HepG2 (cell line): Measurements from ENCODE around the gene ZNF684. TPM values are rescaled to one million over a fixed set of nuclear protein-coding genes. Genes with fewer than 3 reads are reported as not detected.

Experiments
- BCL6 ChIP-seq: IDR thresholded peaks from 2 replicates; pipeline ENCODE4 v1.6.1; 2016; ENCODE audit warnings: missing genetic modification reagents, missing compliant biosample characterization
- DNMT1 ChIP-seq: sonication (generic); formaldehyde crosslinking; IDR thresholded peaks from 2 replicates; pipeline ENCODE4 v1.5.1; 2020; ENCODE audit warnings: mild to moderate bottlenecking, missing genetic modification reagents
- HDAC6 ChIP-seq: fragments of 200-600 bp; sonication (generic); IDR thresholded peaks from 2 replicates; pipeline ENCODE4 v1.7.0; 2017; ENCODE audit warnings: mild to moderate bottlenecking, antibody characterized with exemption, low read length, low read depth
- NR1H2 ChIP-seq: sonication (generic); formaldehyde crosslinking; IDR thresholded peaks from 2 replicates; pipeline ENCODE4 v1.8.1; 2022; ENCODE audit warnings: low read depth, missing genetic modification reagents, borderline replicate concordance
- NR2F1 ChIP-seq, 2 experiments: fragments of 450-650 bp in 1 of 2; formaldehyde crosslinking in 1 of 2; IDR thresholded peaks; 2 replicates each; pipeline versions ENCODE4 v1.5.0 to v1.6.1; 2016 to 2020; ENCODE audit warnings: mild to moderate bottlenecking in 1 of 2, missing compliant biosample characterization in 1 of 2, missing genetic modification reagents in 1 of 2, moderate library complexity in 1 of 2
- POGZ ChIP-seq: sonication (generic); formaldehyde crosslinking; IDR thresholded peaks from 2 replicates; pipeline ENCODE4 v1.4.0; 2020; ENCODE audit warnings: mild to moderate bottlenecking, missing genetic modification reagents
- RCOR2 ChIP-seq: IDR thresholded peaks from 2 replicates; pipeline ENCODE4 v1.6.1; 2016; ENCODE audit warnings: missing biosample characterization, missing genetic modification reagents
- XRCC5 ChIP-seq: fragments of 200-400 bp; formaldehyde crosslinking; optimal IDR thresholded peaks from 2 replicates; pipeline ENCODE3; 2017; ENCODE audit warnings: mild to moderate bottlenecking, low read length
- ZNF205 ChIP-seq: IDR thresholded peaks from 2 replicates; pipeline ENCODE4 v1.6.1; 2018; ENCODE audit warnings: missing biosample characterization, missing genetic modification reagents
- ZNF441 ChIP-seq: sonication (generic); formaldehyde crosslinking; IDR thresholded peaks from 2 replicates; pipeline ENCODE4 v1.7.0; 2021; ENCODE audit warnings: missing genetic modification reagents, borderline replicate concordance
- polyA plus RNA-seq, 8 experiments: library from polyadenylated mRNA; depleted of rRNA in 3 of 8; stranded (reverse) in 7 of 8; unstranded in 1 of 8; fragments of >200 nt; fragmentation: Illumina TruSeq in 4 of 8; extraction: Trizol in 4 of 8; gene quantifications; 2 replicates each; pipeline versions ENCODE4 v1.2.1 to v1.2.3, GENCODE V29; 2011 to 2016; ENCODE audit warnings: low read depth in 4 of 8, missing spikeins in 1 of 8, mixed read lengths in 1 of 8; ENCODE audit not compliant: insufficient read depth in 1 of 8
- total RNA-seq, 5 experiments: library from RNA; depleted of rRNA; stranded (reverse); fragments of >200 nt; fragmentation: Illumina TruSeq; extraction: Trizol; gene quantifications; 2 replicates each; pipeline ENCODE4 v1.2.3, GENCODE V29; 2016; ENCODE audit warnings: low read depth in 1 of 5
- TF ChIP-seq, protein P1 (sequence below): sonication (generic); formaldehyde crosslinking; IDR thresholded peaks from 2 replicates; pipeline ENCODE4 v1.4.0; 2020; ENCODE audit warnings: missing genetic modification reagents, borderline replicate concordance
- TF ChIP-seq, protein P2 (sequence below): sonication (generic); formaldehyde crosslinking; IDR thresholded peaks from 2 replicates; pipeline ENCODE4 v1.4.0; 2020; ENCODE audit warnings: missing genetic modification reagents, mild to moderate bottlenecking, borderline replicate concordance
- TF ChIP-seq, protein P3 (sequence below): sonication (generic); formaldehyde crosslinking; IDR thresholded peaks from 2 replicates; pipeline ENCODE4 v1.4.0; 2020; ENCODE audit warnings: missing genetic modification reagents, mild to moderate bottlenecking, borderline replicate concordance
- TF ChIP-seq, protein P4 (sequence below): sonication (generic); formaldehyde crosslinking; IDR thresholded peaks from 2 replicates; pipeline ENCODE4 v1.8.1; 2023; ENCODE audit warnings: missing genetic modification reagents, inconsistent platforms, borderline replicate concordance
- TF ChIP-seq, protein P5 (sequence below): sonication (generic); formaldehyde crosslinking; IDR thresholded peaks from 2 replicates; pipeline ENCODE4 v1.4.0; 2020; ENCODE audit warnings: mild to moderate bottlenecking, missing genetic modification reagents, borderline replicate concordance

ZNF684 gene
- total and polyA plus RNA-seq, 2 of the 13 experiments (the other 11 are each of a cell fraction or from before 2014, with no cell fraction given): 6.5 to 15.2 TPM

DNA sequence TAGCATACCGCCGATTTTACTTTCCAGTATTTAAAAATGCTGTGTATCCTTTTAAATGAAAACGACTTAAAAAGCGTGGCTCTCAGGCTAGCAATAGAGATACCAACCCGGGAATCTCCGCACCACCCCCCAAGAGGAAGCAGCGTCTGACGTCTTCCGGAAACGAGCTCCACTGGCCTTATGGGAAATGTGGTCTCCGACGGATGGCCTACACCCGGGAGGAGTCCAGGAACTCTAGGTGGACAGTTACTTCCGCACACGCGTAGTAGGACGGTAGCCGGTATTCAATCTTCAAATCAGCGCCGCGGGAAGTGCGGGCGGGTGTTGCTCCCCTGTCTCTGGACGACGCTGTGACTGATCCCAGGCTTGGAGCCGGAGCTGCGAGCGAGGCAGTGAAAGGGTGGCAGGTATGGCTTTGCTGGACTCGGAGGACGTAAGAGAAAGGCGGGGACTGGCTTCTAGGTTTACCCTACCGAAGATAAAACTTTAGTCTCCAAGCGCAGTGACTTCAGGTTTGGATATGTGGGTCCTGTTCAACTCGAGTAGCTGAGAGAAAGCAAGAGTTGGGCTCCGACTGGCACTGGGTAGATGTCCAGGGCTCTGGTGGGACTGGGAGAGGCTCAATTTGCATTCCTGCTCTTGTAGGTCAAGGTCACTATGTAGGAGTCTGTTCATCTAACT, at the start of gene ZNF684 (continued):
- TF ChIP-seq, protein P1, sequence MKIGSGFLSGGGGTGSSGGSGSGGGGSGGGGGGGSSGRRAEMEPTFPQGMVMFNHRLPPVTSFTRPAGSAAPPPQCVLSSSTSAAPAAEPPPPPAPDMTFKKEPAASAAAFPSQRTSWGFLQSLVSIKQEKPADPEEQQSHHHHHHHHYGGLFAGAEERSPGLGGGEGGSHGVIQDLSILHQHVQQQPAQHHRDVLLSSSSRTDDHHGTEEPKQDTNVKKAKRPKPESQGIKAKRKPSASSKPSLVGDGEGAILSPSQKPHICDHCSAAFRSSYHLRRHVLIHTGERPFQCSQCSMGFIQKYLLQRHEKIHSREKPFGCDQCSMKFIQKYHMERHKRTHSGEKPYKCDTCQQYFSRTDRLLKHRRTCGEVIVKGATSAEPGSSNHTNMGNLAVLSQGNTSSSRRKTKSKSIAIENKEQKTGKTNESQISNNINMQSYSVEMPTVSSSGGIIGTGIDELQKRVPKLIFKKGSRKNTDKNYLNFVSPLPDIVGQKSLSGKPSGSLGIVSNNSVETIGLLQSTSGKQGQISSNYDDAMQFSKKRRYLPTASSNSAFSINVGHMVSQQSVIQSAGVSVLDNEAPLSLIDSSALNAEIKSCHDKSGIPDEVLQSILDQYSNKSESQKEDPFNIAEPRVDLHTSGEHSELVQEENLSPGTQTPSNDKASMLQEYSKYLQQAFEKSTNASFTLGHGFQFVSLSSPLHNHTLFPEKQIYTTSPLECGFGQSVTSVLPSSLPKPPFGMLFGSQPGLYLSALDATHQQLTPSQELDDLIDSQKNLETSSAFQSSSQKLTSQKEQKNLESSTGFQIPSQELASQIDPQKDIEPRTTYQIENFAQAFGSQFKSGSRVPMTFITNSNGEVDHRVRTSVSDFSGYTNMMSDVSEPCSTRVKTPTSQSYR: peak; percentile 92
- TF ChIP-seq RCOR2 (CRISPR knock-in tag) (peak; percentile 33; the same call in 1 of the 2 replicates), BCL6 (CRISPR knock-in tag) (peak; percentile 17; the same call in 1 of the 2 replicates), ZNF441 (no peak), HDAC6 (no peak), NR2F1 (CRISPR knock-in tag; IDR thresholded peaks at IDR 0.05) (peak in 1 of 2 experiments; percentile 50; a peak in 1 of 4 replicates), DNMT1 (no peak), NR1H2 (CRISPR knock-in tag) (no peak), POGZ (CRISPR knock-in tag) (no peak), ZNF205 (CRISPR knock-in tag) (no peak), XRCC5 (peak; percentile 73)
- TF ChIP-seq, protein P2, sequence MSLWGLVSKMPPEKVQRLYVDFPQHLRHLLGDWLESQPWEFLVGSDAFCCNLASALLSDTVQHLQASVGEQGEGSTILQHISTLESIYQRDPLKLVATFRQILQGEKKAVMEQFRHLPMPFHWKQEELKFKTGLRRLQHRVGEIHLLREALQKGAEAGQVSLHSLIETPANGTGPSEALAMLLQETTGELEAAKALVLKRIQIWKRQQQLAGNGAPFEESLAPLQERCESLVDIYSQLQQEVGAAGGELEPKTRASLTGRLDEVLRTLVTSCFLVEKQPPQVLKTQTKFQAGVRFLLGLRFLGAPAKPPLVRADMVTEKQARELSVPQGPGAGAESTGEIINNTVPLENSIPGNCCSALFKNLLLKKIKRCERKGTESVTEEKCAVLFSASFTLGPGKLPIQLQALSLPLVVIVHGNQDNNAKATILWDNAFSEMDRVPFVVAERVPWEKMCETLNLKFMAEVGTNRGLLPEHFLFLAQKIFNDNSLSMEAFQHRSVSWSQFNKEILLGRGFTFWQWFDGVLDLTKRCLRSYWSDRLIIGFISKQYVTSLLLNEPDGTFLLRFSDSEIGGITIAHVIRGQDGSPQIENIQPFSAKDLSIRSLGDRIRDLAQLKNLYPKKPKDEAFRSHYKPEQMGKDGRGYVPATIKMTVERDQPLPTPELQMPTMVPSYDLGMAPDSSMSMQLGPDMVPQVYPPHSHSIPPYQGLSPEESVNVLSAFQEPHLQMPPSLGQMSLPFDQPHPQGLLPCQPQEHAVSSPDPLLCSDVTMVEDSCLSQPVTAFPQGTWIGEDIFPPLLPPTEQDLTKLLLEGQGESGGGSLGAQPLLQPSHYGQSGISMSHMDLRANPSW (CRISPR knock-in tag): no peak
- TF ChIP-seq, protein P3, sequence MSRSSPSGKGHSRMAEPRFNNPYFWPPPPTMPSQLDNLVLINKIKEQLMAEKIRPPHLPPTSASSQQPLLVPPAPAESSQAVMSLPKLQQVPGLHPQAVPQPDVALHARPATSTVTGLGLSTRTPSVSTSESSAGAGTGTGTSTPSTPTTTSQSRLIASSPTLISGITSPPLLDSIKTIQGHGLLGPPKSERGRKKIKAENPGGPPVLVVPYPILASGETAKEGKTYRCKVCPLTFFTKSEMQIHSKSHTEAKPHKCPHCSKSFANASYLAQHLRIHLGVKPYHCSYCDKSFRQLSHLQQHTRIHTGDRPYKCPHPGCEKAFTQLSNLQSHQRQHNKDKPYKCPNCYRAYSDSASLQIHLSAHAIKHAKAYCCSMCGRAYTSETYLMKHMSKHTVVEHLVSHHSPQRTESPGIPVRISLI (CRISPR knock-in tag): no peak
- TF ChIP-seq, protein P4, sequence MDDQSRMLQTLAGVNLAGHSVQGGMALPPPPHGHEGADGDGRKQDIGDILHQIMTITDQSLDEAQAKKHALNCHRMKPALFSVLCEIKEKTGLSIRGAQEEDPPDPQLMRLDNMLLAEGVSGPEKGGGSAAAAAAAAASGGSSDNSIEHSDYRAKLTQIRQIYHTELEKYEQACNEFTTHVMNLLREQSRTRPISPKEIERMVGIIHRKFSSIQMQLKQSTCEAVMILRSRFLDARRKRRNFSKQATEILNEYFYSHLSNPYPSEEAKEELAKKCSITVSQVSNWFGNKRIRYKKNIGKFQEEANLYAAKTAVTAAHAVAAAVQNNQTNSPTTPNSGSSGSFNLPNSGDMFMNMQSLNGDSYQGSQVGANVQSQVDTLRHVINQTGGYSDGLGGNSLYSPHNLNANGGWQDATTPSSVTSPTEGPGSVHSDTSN (CRISPR knock-in tag): no peak
- TF ChIP-seq, protein P5, sequence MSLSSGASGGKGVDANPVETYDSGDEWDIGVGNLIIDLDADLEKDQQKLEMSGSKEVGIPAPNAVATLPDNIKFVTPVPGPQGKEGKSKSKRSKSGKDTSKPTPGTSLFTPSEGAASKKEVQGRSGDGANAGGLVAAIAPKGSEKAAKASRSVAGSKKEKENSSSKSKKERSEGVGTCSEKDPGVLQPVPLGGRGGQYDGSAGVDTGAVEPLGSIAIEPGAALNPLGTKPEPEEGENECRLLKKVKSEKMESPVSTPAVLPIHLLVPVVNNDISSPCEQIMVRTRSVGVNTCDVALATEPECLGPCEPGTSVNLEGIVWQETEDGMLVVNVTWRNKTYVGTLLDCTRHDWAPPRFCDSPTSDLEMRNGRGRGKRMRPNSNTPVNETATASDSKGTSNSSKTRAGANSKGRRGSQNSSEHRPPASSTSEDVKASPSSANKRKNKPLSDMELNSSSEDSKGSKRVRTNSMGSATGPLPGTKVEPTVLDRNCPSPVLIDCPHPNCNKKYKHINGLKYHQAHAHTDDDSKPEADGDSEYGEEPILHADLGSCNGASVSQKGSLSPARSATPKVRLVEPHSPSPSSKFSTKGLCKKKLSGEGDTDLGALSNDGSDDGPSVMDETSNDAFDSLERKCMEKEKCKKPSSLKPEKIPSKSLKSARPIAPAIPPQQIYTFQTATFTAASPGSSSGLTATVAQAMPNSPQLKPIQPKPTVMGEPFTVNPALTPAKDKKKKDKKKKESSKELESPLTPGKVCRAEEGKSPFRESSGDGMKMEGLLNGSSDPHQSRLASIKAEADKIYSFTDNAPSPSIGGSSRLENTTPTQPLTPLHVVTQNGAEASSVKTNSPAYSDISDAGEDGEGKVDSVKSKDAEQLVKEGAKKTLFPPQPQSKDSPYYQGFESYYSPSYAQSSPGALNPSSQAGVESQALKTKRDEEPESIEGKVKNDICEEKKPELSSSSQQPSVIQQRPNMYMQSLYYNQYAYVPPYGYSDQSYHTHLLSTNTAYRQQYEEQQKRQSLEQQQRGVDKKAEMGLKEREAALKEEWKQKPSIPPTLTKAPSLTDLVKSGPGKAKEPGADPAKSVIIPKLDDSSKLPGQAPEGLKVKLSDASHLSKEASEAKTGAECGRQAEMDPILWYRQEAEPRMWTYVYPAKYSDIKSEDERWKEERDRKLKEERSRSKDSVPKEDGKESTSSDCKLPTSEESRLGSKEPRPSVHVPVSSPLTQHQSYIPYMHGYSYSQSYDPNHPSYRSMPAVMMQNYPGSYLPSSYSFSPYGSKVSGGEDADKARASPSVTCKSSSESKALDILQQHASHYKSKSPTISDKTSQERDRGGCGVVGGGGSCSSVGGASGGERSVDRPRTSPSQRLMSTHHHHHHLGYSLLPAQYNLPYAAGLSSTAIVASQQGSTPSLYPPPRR: no peak
